Activated naive CD8-positive, alpha-beta T cell treated with anti-CD3 and anti-CD28 coated beads for 36 hours (primary cell): ENCODE data around the gene KIF15. TPM values are rescaled to one million over a fixed set of nuclear protein-coding genes. Genes with fewer than 3 reads are reported as not detected.

Experiments used
- DNase-seq: peaks from one replicate; pipeline ENCODE4 v3.0.0; 2021
- H3K27ac Mint-ChIP-seq: one replicate; pipeline ENCODE4 v1.8.0; 2022; ENCODE audit warnings: mild to moderate bottlenecking, moderate library complexity, mixed read lengths
- H3K27me3 Mint-ChIP-seq: one replicate; pipeline ENCODE4 v1.8.0; 2022; ENCODE audit warnings: mild to moderate bottlenecking, mixed read lengths
- H3K36me3 Mint-ChIP-seq: one replicate; pipeline ENCODE4 v1.8.0; 2021; ENCODE audit warnings: mild to moderate bottlenecking, mixed read lengths
- H3K4me1 Mint-ChIP-seq: one replicate; pipeline ENCODE4 v1.8.0; 2021; ENCODE audit warnings: mixed read lengths
- H3K4me3 Mint-ChIP-seq: one replicate; pipeline ENCODE4 v1.8.0; 2022; ENCODE audit warnings: mild to moderate bottlenecking, moderate library complexity, mixed read lengths
- H3K9me3 Mint-ChIP-seq: one replicate; pipeline ENCODE4 v1.8.0; 2022; ENCODE audit warnings: mixed read lengths
- total RNA-seq, 2 experiments: library from RNA; stranded (reverse); gene quantifications; one replicate each; pipeline ENCODE4 v1.2.3, GENCODE V29; 2021

The KIF15 gene, protein sequence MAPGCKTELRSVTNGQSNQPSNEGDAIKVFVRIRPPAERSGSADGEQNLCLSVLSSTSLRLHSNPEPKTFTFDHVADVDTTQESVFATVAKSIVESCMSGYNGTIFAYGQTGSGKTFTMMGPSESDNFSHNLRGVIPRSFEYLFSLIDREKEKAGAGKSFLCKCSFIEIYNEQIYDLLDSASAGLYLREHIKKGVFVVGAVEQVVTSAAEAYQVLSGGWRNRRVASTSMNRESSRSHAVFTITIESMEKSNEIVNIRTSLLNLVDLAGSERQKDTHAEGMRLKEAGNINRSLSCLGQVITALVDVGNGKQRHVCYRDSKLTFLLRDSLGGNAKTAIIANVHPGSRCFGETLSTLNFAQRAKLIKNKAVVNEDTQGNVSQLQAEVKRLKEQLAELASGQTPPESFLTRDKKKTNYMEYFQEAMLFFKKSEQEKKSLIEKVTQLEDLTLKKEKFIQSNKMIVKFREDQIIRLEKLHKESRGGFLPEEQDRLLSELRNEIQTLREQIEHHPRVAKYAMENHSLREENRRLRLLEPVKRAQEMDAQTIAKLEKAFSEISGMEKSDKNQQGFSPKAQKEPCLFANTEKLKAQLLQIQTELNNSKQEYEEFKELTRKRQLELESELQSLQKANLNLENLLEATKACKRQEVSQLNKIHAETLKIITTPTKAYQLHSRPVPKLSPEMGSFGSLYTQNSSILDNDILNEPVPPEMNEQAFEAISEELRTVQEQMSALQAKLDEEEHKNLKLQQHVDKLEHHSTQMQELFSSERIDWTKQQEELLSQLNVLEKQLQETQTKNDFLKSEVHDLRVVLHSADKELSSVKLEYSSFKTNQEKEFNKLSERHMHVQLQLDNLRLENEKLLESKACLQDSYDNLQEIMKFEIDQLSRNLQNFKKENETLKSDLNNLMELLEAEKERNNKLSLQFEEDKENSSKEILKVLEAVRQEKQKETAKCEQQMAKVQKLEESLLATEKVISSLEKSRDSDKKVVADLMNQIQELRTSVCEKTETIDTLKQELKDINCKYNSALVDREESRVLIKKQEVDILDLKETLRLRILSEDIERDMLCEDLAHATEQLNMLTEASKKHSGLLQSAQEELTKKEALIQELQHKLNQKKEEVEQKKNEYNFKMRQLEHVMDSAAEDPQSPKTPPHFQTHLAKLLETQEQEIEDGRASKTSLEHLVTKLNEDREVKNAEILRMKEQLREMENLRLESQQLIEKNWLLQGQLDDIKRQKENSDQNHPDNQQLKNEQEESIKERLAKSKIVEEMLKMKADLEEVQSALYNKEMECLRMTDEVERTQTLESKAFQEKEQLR (N-terminal part only)
- total RNA-seq: 10 to 100 TPM; 36.2 to 36.7 TPM

DNA sequence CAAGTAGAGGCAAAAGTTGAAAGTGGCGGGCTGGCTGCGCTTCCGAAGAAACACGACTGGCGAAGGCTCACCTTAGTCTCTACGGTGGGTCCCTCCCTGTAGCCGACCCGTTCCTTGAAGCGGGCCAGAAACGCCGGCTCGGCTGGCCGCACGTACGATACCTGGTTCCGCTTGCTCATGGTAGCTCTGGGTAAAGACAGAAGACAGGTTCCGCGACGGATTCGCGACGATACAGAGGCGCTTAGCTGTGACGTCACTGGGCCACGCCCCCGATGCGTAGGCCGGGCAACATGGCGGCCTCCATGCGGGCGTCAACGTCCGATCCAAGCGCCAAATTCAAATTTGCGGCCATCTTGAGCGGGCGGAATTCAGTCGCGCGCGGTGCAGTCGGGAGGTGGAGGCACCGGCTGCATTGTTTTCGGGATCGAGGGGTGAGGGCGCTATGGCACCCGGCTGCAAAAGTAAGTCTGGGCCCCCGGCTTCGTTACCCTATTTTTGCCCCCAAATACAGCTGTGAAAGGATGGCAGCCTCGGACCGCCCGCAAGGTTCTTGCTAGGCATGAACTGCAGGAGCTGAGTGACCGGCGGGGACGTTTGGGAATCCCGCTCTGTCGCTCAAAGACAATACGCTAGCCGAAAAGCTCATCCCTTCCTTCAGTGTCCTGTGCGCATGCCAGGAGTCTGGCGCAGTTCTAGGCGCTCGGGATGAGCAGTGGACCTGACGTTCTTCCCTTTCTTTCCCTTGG lies at the start of gene KIF15, which contains the start of gene KIAA1143:
KIF15 (plus strand) TSS at position 371 of the 746 bp plus-strand sequence; CDS start at position 443, 72 bp downstream.
KIAA1143 (minus strand) TSS at position 196 of the 746 bp plus-strand sequence; CDS start at position 179, 17 bp downstream.
- DNase-seq: peak; percentile 95
- Mint-ChIP-seq H3K4me3 (peak within 1 kb of the TSS; percentile 89), H3K27ac (peak within 1 kb of the TSS; percentile 87), H3K36me3 (peaks cover 85% of the 10 kb centered on the region), H3K9me3 (peaks cover 22% of the 10 kb centered on the region), H3K4me1 (peaks cover 12% of the 10 kb centered on the region), H3K27me3 (peaks cover 2% of the 10 kb centered on the region)

DNA sequence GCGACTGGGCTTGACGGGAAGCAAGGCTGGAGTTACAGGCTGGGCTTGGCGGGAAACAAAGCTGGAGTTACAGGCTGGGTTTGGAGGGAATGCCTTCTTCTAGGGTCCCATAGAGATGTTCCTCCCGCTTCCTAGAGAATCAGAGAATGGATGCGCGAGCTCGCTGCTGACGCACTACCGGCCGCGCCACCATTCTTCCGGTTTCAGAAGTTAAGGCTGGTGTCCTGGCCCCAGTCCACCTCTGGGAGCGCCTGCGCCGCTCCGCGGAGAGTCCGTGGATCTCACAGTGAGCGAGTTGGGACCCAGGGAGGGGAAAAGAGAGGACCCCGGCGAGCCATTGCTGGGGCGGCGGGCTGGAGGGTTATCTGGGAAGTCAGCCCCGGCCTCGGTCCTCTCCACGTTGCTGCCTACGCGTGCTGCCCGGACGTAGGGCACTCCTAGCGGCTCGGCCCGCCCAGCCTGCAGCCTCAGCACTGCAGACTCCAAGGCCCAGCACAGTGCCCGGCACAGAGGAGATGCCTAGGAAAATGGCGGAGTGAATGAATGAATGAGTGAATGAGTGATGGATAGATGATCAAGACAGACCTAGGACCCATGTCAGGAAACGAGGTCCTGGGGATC lies 49.0 kb upstream of the KIF15 start, which contains the start of gene ZNF502:
ZNF502 (plus strand) TSS at position 206 of the 621 bp plus-strand sequence. CDS start 7,602 bp downstream, outside the sequence.
- Mint-ChIP-seq H3K36me3 (peaks cover 57% of the 10 kb centered on the region), H3K4me1 (peaks cover 10% of the 10 kb centered on the region), H3K27ac (peak within 1 kb of the TSS; percentile 72)

DNA sequence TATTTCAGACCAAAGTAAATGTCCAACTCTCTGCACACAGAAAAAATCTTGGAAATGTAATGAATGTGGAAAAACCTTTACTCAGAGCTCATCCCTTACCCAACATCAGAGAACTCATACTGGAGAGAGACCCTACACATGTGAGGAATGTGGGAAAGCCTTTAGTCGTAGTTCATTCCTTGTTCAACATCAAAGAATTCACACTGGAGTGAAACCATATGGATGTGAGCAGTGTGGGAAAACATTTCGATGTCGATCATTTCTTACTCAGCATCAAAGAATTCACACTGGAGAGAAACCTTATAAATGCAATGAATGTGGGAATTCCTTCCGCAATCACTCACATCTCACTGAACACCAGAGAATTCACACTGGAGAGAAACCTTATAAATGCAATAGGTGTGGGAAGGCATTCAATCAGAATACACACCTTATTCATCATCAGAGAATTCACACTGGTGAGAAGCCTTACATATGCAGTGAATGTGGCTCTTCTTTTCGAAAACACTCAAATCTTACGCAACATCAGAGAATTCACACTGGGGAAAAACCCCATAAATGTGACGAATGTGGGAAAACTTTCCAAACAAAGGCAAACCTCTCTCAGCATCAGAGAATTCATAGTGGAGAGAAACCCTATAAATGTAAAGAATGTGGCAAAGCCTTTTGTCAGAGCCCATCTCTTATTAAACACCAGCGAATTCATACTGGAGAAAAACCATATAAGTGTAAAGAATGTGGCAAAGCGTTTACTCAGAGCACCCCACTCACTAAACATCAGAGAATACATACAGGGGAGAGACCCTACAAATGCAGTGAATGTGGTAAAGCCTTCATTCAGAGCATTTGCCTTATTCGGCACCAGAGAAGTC lies 40.1 kb upstream of the KIF15 start:
- no peak for DNase-seq
- Mint-ChIP-seq H3K4me3 (no peak overlapping the region), H3K27ac (no peak overlapping the region), H3K4me1 (no peaks in the 10 kb centered on the region), H3K27me3 (no peaks in the 10 kb centered on the region), H3K9me3 (peaks cover 71% of the 10 kb centered on the region), H3K36me3 (peaks cover 83% of the 10 kb centered on the region)

More for the DNA sequence above, 49.0 kb upstream of the KIF15 start, which contains the start of gene ZNF502:
- Mint-ChIP-seq H3K4me3 (peak within 1 kb of the TSS; percentile 86), H3K9me3 (peaks cover 51% of the 10 kb centered on the region), H3K27me3 (peaks cover 17% of the 10 kb centered on the region)
- peak; percentile 71 for DNase-seq

DNA sequence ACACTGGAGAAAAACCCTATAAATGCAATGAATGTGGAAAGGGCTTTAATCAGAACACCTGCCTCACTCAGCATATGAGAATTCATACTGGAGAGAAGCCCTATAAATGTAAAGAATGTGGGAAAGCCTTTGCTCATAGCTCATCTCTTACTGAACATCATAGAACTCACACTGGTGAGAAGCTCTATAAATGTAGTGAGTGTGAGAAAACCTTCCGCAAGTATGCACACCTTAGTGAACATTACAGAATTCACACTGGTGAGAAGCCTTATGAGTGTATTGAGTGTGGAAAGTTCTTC lies 39.5 kb upstream of the KIF15 start:
- Mint-ChIP-seq H3K36me3 (peaks cover 79% of the 10 kb centered on the region), H3K9me3 (peaks cover 69% of the 10 kb centered on the region), H3K4me1 (no peaks in the 10 kb centered on the region), H3K27me3 (no peaks in the 10 kb centered on the region), H3K27ac (no peak overlapping the region), H3K4me3 (no peak overlapping the region)
- no peak for DNase-seq

DNA sequence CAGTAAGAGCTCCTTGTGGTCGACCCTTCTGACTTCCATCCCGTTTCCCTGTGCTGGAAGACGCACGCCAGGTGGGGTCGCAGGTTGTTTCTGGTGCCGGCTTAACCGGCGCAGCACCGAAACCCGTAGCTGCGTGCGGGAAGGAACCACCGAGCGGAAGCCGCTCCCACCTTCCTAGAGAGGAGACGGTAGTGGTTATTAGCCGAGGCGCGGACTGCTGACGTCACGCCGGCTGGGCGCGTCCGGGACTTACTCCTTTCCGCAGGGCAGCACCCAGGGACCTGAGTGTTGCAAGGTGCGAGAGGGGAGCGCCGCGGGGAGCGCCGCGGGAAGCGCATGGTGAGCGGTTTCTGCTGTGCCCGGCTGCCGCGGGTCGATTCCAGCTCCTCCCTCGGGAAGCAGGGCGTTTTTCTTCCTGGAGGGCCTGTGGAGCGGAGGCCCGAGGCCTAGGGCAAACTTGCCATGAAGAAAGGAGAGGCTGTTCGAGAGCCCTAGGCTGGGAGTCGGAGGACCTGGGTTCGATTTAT lies 32.1 kb upstream of the KIF15 start, which contains the start of gene ZNF501:
ZNF501 (plus strand) TSS at position 252 of the 527 bp plus-strand sequence. CDS start 4,787 bp downstream, outside the sequence.
- Mint-ChIP-seq H3K4me3 (peak within 1 kb of the TSS; percentile 89), H3K27me3 (no peaks in the 10 kb centered on the region), H3K9me3 (peaks cover 58% of the 10 kb centered on the region), H3K4me1 (peaks cover 9% of the 10 kb centered on the region), H3K27ac (peak within 1 kb of the TSS; percentile 83), H3K36me3 (peaks cover 79% of the 10 kb centered on the region)
- DNase-seq: peak; percentile 85

DNA sequence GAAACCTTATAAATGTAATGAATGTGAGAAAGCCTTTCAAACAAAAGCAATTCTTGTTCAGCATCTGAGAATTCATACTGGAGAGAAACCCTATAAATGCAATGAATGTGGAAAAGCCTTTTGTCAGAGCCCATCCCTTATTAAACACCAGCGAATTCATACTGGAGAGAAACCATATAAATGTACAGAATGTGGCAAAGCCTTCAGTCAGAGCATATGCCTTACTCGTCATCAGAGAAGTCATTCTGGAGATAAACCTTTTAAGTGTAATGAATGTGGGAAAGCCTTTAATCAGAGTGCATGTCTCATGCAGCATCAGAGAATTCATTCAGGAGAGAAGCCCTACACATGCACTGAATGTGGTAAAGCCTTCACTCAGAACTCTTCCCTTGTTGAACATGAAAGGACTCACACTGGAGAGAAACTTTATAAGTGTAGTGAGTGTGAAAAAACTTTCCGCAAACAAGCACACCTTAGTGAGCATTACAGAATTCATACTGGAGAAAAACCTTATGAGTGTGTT lies 26.9 kb upstream of the KIF15 start:
- H3K27me3 Mint-ChIP-seq: no peaks in the 10 kb centered on the region
- peaks cover 64% of the 10 kb centered on the region for H3K9me3 Mint-ChIP-seq
- H3K4me3 Mint-ChIP-seq: no peak overlapping the region
- no peak overlapping the region for H3K27ac Mint-ChIP-seq
- H3K36me3 Mint-ChIP-seq: peaks cover 71% of the 10 kb centered on the region
- no peak for DNase-seq
- peaks cover 6% of the 10 kb centered on the region for H3K4me1 Mint-ChIP-seq

DNA sequence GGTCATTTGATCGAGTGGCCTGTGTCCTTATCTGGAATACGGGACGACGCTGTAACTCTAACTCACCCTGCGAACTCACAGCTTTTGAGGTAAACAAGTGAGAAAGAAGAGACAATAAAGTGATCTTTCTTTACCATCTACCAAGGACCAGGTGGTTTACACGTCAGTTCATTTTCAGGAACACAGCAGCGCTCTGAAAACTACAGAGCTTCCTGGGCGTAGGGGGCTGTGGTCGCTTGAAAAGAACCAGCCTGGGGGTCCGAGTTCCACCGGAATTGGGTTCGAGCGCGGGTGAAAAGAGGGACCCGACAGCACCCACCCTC lies 532 bp upstream of the KIF15 start:
- peaks cover 12% of the 10 kb centered on the region for H3K4me1 Mint-ChIP-seq
- DNase-seq: no peak
- H3K27me3 Mint-ChIP-seq: no peaks in the 10 kb centered on the region
- peaks cover 86% of the 10 kb centered on the region for H3K36me3 Mint-ChIP-seq
- peak overlapping the region; percentile 89 for H3K4me3 Mint-ChIP-seq
- peak overlapping the region; percentile 87 for H3K27ac Mint-ChIP-seq
- H3K9me3 Mint-ChIP-seq: peaks cover 27% of the 10 kb centered on the region

DNA sequence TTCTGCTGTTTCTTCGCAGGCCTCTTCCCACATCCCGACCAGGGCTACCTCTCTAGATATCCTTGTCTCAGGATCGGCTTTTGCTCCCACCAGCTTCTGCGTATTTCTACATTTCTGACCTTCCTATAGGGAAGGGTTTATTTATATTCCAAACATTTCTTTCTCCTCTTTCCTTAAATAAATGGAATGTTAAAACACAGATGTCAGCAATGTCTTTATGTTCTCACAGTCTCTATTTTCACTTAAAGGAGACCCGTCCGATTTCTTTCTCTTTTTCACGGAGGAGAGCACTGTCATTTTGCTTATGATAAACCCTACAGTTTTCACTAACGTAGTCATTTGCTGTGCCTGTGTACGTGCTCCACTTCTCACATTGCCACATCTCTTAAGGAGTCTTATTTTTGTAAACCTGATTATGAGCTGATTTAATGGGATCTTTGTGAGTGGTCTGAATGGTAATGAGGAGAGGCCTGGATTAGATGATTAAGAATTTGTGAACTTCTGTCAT lies 630 bp downstream of the KIF15 start:
- peak overlapping the region; percentile 89 for H3K4me3 Mint-ChIP-seq
- H3K27ac Mint-ChIP-seq: peak overlapping the region; percentile 87
- H3K9me3 Mint-ChIP-seq: peaks cover 21% of the 10 kb centered on the region
- peaks cover 10% of the 10 kb centered on the region for H3K4me1 Mint-ChIP-seq
- peaks cover 2% of the 10 kb centered on the region for H3K27me3 Mint-ChIP-seq
- no peak for DNase-seq
- H3K36me3 Mint-ChIP-seq: peaks cover 85% of the 10 kb centered on the region

DNA sequence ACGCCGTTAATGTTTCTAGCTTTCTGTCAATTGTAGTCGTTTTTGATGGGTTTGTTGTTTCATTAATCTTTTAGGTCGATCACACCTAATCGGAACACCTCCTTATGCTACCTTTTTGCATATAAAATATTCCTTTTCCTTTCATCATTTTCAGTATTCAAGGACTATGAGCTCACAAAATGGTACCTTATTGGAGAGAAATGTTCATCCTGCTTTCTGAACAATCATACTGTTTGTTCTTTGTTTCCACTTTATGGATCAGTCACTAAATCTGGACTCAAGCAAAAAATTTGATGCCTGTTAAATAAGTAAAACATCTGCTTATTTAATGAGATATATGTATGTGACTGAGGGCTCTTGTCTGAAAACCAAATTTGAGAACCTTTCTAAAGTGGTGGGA lies 1.1 kb downstream of the KIF15 start:
- Mint-ChIP-seq H3K4me3 (peak overlapping the region; percentile 89), H3K27ac (peak overlapping the region; percentile 87), H3K27me3 (peaks cover 2% of the 10 kb centered on the region), H3K9me3 (peaks cover 18% of the 10 kb centered on the region), H3K4me1 (peaks cover 9% of the 10 kb centered on the region), H3K36me3 (peaks cover 85% of the 10 kb centered on the region)
- DNase-seq: no peak

DNA sequence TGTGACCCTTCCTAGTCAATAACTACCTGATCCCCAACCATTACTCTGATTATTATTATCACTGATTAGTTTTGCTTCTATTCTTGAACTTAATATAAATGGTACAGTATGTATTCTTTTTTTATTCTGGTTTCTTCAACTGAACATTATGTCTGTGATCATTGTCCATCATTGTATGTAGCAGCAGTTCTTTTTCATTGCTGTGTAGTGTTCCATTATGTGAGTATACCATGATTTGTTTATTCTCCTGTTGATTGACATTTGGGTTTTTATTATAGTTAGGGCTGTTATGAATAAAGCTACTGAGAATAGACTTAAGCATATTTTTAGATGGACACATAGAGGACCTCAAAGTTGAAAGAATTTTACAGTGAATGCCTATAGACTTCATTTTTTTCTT lies 2.7 kb downstream of the KIF15 start:
- no peak overlapping the region for H3K4me3 Mint-ChIP-seq

DNA sequence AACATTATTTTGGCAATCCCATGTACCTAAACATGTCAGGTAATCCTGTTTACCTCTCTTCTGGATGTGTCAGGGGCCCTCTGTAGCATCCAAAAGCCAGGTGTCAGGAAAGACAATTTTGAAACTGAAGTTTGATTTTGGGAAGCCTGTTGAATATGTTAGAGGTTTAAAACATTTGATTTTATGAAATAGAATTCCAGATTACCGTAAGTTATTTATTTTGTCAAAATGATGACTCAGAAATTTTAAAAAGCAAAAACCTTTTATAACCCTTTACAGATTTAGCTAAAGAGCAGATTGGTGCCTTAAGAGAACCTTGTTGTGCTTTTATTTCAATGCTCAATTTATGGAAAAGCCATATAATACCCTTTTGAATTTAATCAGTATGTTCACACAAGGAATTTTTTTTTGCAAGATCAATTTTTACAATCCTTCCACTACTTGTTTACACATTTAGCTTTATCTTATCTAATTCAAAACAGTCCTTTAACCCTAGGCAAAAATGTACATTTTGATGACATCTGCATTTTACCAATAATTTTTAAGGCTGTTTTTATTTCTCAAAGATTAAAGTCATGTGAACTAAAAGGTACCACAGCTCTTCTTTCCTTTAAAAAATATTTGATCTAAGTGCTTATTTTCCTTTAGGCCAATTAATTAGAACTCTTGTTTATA lies 10.0 kb downstream of the KIF15 start:
- Mint-ChIP-seq H3K27ac (no peak overlapping the region), H3K36me3 (peaks cover 84% of the 10 kb centered on the region), H3K4me1 (no peaks in the 10 kb centered on the region), H3K9me3 (peaks cover 20% of the 10 kb centered on the region), H3K4me3 (no peak overlapping the region), H3K27me3 (no peaks in the 10 kb centered on the region)
- no peak for DNase-seq

More for the DNA sequence above, 2.7 kb downstream of the KIF15 start:
- Mint-ChIP-seq H3K4me1 (peaks cover 5% of the 10 kb centered on the region), H3K27ac (no peak overlapping the region), H3K27me3 (peaks cover 2% of the 10 kb centered on the region), H3K9me3 (peaks cover 8% of the 10 kb centered on the region), H3K36me3 (peaks cover 84% of the 10 kb centered on the region)
- DNase-seq: no peak

DNA sequence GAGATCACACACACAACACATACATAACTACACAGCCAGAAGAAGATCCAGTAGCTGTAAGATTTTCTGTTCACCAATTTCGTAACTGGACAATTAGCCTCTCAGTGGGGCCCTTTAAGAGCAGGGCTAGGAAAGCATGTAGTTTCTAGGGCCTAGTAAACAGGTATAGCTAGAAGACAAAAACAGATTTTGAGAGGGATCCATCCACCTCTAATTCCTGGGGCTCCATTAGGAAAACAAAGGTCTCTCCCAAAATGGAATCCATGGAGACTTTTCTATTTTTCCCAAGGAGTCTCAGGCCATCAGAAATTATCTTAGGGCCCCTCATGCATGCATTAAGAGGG lies 10.5 kb downstream of the KIF15 start:
- Mint-ChIP-seq H3K36me3 (peaks cover 83% of the 10 kb centered on the region), H3K27me3 (no peaks in the 10 kb centered on the region), H3K4me3 (no peak overlapping the region), H3K4me1 (no peaks in the 10 kb centered on the region), H3K9me3 (peaks cover 20% of the 10 kb centered on the region), H3K27ac (no peak overlapping the region)
- no peak for DNase-seq
